K562 (cell line): ENCODE measurements around the gene SYVN1. TPM values are rescaled to one million over a fixed set of nuclear protein-coding genes. Genes with fewer than 3 reads are reported as not detected.

Experiments used
- ATAC-seq: fragments of 200-7000 bp; cut with Tn5 transposase; 3 replicates; pipeline ENCODE4 v1.9.1; 2020; ENCODE audit warnings: moderate library complexity
- BruUV-seq: library from RNA; stranded (reverse); fragments of 400-500 nt; replicated peaks from 2 replicates; lab custom pipeline; 2021; lab: Mats Ljungman, UMichigan
- CTCF ChIA-PET: fragments of 300-600 bp; formaldehyde crosslinking; extraction: SDS; loops from one replicate; lab custom pipeline; 2021; ENCODE audit warnings: low intra/inter-chr PET ratio; lab: Yijun Ruan, JAX
- POLR2A ChIA-PET: fragments of 300-600, 350-650 bp; sonication (Branson Sonifier 250); formaldehyde crosslinking; extraction: SDS; loops from one replicate; lab custom pipeline; 2021; ENCODE audit warnings: antibody characterized with exemption, inconsistent platforms; lab: Yijun Ruan, JAX
- DNase-seq, 4 experiments: peaks; one replicate each; pipeline versions ENCODE4 v3.0.0 to v3.0.0-alpha.2; 2011 to 2018; ENCODE audit warnings: low spot score in 3 of 4, mixed read lengths in 3 of 4; ENCODE audit errors: extremely low read depth in 1 of 4
- FAIRE-seq: peaks from 2 replicates; lab custom pipeline; 2011; peaks lifted over from hg19 to GRCh38; lab: Jason Lieb, UNC
- H2AFZ ChIP-seq: 2 replicates; pipeline ENCODE4 v1.6.0; 2011; ENCODE audit warnings: low read depth, low read length, control low read depth, inconsistent platforms
- H3K27ac ChIP-seq: fragments of 200-600 bp; 3 replicates; pipeline ENCODE4 v1.8.0; 2011; ENCODE audit warnings: low read depth, mild to moderate bottlenecking, control low read depth, inconsistent platforms, low read length, moderate library complexity, mixed read lengths; ENCODE audit errors: extremely low read depth
- H3K27me3 ChIP-seq, 2 experiments: fragments of 300-600 bp in 1 of 2; 2 replicates in 1 of 2; 3 replicates in 1 of 2; pipeline versions ENCODE4 v1.6.0 to v1.8.0; 2011; ENCODE audit warnings: inconsistent platforms in 2 of 2, low read length in 2 of 2, mild to moderate bottlenecking in 1 of 2, mixed read lengths in 1 of 2, moderate library complexity in 1 of 2; ENCODE audit not compliant: control insufficient read depth in 2 of 2, insufficient read depth in 2 of 2
- H3K36me3 ChIP-seq: fragments of 300-600 bp; 3 replicates; pipeline ENCODE4 v1.8.0; 2011; ENCODE audit warnings: mild to moderate bottlenecking, low read length, inconsistent platforms; ENCODE audit not compliant: control insufficient read depth, insufficient read depth
- H3K4me1 ChIP-seq, 2 experiments: fragments of 200-600 bp in 1 of 2; replicated peaks in 1 of 2; 2 replicates in 1 of 2; 3 replicates in 1 of 2; pipeline versions ENCODE4 v1.5.1 to v1.8.0; 2011; ENCODE audit warnings: inconsistent platforms in 2 of 2, low read length in 2 of 2, mild to moderate bottlenecking in 1 of 2, mixed read lengths in 1 of 2, moderate library complexity in 1 of 2; ENCODE audit not compliant: control insufficient read depth in 2 of 2, insufficient read depth in 2 of 2
- H3K4me2 ChIP-seq: 2 replicates; pipeline ENCODE4 v1.6.1; 2011; ENCODE audit warnings: low read length, control low read depth, inconsistent platforms, mixed read lengths; ENCODE audit not compliant: insufficient read depth
- H3K4me3 ChIP-seq: fragments of 200-600 bp; sonication (generic), shearing (Covaris generic); 2 replicates; pipeline ENCODE4 v1.5.1; 2016; ENCODE audit warnings: control low read depth, inconsistent platforms
- H3K79me2 ChIP-seq: fragments of 200-600 bp; 3 replicates; pipeline ENCODE4 v1.8.0; 2011; ENCODE audit warnings: low read length, inconsistent platforms; ENCODE audit not compliant: control insufficient read depth, insufficient read depth
- H3K9ac ChIP-seq, 2 experiments: 2 replicates each; pipeline versions ENCODE4 v1.6.0 to v1.6.1; 2011; ENCODE audit warnings: low read depth in 2 of 2, low read length in 2 of 2, control low read depth in 1 of 2, inconsistent platforms in 1 of 2, mild to moderate bottlenecking in 1 of 2, mixed read lengths in 1 of 2; ENCODE audit not compliant: insufficient read depth in 1 of 2
- H3K9me1 ChIP-seq: one replicate; pipeline ENCODE4 v1.6.0; 2011; ENCODE audit warnings: inconsistent platforms, mild to moderate bottlenecking, low read length, moderate library complexity; ENCODE audit not compliant: control insufficient read depth, insufficient read depth
- H3K9me3 ChIP-seq: replicated peaks from 2 replicates; pipeline ENCODE4 v1.5.1; 2011; ENCODE audit warnings: low read depth, low read length, inconsistent platforms; ENCODE audit not compliant: control insufficient read depth, insufficient read depth
- H4K20me1 ChIP-seq: replicated peaks from 2 replicates; pipeline ENCODE4 v1.6.1; 2011; ENCODE audit warnings: low read length, inconsistent platforms, mixed read lengths; ENCODE audit not compliant: control insufficient read depth, insufficient read depth
- CHD1 ChIP-seq: fragments of 200-600 bp; sonication (generic); IDR thresholded peaks from one replicate; pipeline ENCODE4 v1.6.1; 2012; ENCODE audit warnings: mild to moderate bottlenecking, moderate library complexity, low read length, inconsistent platforms
- FOXJ2 ChIP-seq: fragments of 200-800 bp; sonication (Bioruptor generic); IDR thresholded peaks from 2 replicates; pipeline ENCODE4 v1.6.1; 2016; ENCODE audit warnings: missing genetic modification characterization, missing compliant biosample characterization
- POLR2G ChIP-seq: fragments of 200-400 bp; formaldehyde crosslinking; IDR thresholded peaks from 2 replicates; pipeline ENCODE4 v1.6.1; 2017; ENCODE audit warnings: low read depth, mild to moderate bottlenecking, antibody characterized with exemption, low read length, moderate library complexity
- RBFOX2 ChIP-seq: fragments of 200-400 bp; formaldehyde crosslinking; IDR thresholded peaks from 2 replicates; pipeline ENCODE4 v1.6.1; 2017; ENCODE audit warnings: low read depth, mild to moderate bottlenecking, low read length, moderate library complexity
- ZBTB33 ChIP-seq: sonication (generic); formaldehyde crosslinking; IDR thresholded peaks from 2 replicates; pipeline ENCODE4 v1.8.1; 2023; ENCODE audit warnings: mild to moderate bottlenecking, missing genetic modification reagents
- whole genome bisulfite sequencing: fragments of 100-300 bp; shearing (Covaris generic); methylation state at CpG from one replicate; pipeline ENCODE4 v1.1.6; 2016; ENCODE audit warnings: low coverage, mixed read lengths; ENCODE audit not compliant: insufficient coverage; ENCODE audit errors: missing lambda C conversion rate; 5-methylcytosine and 5-hydroxymethylcytosine counted together
- in situ Hi-C: fragments of 300-500 bp; cut with MboI; formaldehyde crosslinking; loops from 4 replicates; pipeline ENCODE4 v1.15.0; 2018; ENCODE audit warnings: inconsistent platforms, mixed read lengths
- intact Hi-C: fragments of 100-400 bp; cut with micrococcal nuclease; formaldehyde crosslinking; loops from 2 replicates; pipeline ENCODE4 v1.14.2; 2022
- polyA plus RNA-seq, 8 experiments: library from polyadenylated mRNA; depleted of rRNA in 4 of 8; stranded (reverse) in 5 of 8; unstranded in 3 of 8; fragments of >200 nt; fragmentation: Nextera tagmentation in 2 of 8; fragmentation: Illumina TruSeq in 1 of 8; extraction: Ambion mirVana in 2 of 8; extraction: Trizol in 1 of 8; gene quantifications; 2 replicates each; pipeline versions ENCODE4 v1.2.1 to v1.2.3, GENCODE V29; 2011 to 2014; ENCODE audit warnings: inconsistent platforms in 1 of 8, missing spikeins in 1 of 8
- total RNA-seq, 7 experiments: library from RNA; depleted of rRNA in 6 of 7; stranded (reverse); fragments of >200 nt in 6 of 7; fragmentation: Illumina TruSeq in 2 of 7; extraction: Trizol in 2 of 7; gene quantifications; 2 replicates each; pipeline versions ENCODE4 v1.2.1 to v1.2.3, GENCODE V29; 2011 to 2021; ENCODE audit warnings: low replicate concordance in 1 of 7

SYVN1 gene
- total and polyA plus RNA-seq, 9 of the 15 experiments (the other 6 are each of a cell fraction or from before 2014, with no cell fraction given) = 0.41 to 47.4 (median 9.9) TPM

GRCh38 chr11:65107751-65108468 is 26.4 kb downstream of the SYVN1 start:
- Histone ChIP-seq H3K9ac (no peak overlapping the region), H3K79me2 (peaks cover 7% of the 10 kb centered on the region; the same call in 2 of the 3 replicates), H3K27ac (no peak overlapping the region), H4K20me1 (no peaks in the 10 kb centered on the region), H3K9me3 (no peaks in the 10 kb centered on the region), H3K36me3 (peaks cover 27% of the 10 kb centered on the region; the same call in 1 of the 3 replicates), H3K27me3 (no peaks in the 10 kb centered on the region), H3K4me1 (peaks cover 11 to 37% of the 10 kb centered on the region in 2 experiments), H2AFZ (no peak overlapping the region), H3K9me1 (no peaks in the 10 kb centered on the region), H3K4me2 (no peak overlapping the region), H3K4me3 (no peak overlapping the region)
- ChIA-PET POLR2A (interaction anchor here (0.6 to 7.2 kb wide), 4 partner anchors 11 to 724 kb away, joined by 3 to 92 read pairs (median 3); partner anchors contain the start of genes GPHA2 and VPS51), CTCF (no interaction called here)
- DNase-seq (no peak), ATAC-seq (no peak), FAIRE-seq (no peak)
- BruUV-seq = no TSS peak
- intact Hi-C loops = no loop called here
- 94% methylated on average over 22 of the region's 52 CpGs for WGBS
- in situ Hi-C loops = no loop called here
- TF ChIP-seq POLR2G (peak; percentile 30; the same call in 1 of the 2 replicates), FOXJ2 (tag) (no peak), RBFOX2 (0 out of 2 replicates have a peak, but pooled peaks have one; percentile 8), CHD1 (no peak), ZBTB33 (CRISPR knock-in tag) (peak; percentile 57; the same call in 1 of the 2 replicates)
